ENCODE measurements around the gene OPRL1. TPM values are rescaled to one million over a fixed set of nuclear protein-coding genes. Genes with fewer than 3 reads are reported as not detected.

The OPRL1 gene
- polyA plus RNA-seq, 1 donor: 0.81 TPM

- WGBS (ENCODE audit: insufficient coverage, low lambda C conversion rate): no CpG with 5 or more reads among the region's 8 CpGs
- no peak overlapping the region for H3K27ac ChIP-seq (ENCODE audit: low read length)
- H3K4me1 ChIP-seq (ENCODE audit: control insufficient read depth, insufficient read depth, low read length): peaks cover 14% of the 10 kb centered on the region
- no peaks in the 10 kb centered on the region for H3K36me3 ChIP-seq (ENCODE audit: control insufficient read depth, insufficient read depth, low read length)
- peaks cover 15% of the 10 kb centered on the region for H3K27me3 ChIP-seq (ENCODE audit: control insufficient read depth, insufficient read depth, low read length)
- H3K9me3 ChIP-seq (ENCODE audit: control insufficient read depth, low read depth, low read length): no peaks in the 10 kb centered on the region
- H3K4me3 ChIP-seq (ENCODE audit: low read length): no peak overlapping the region
- DNase-seq: no peak
These were observed 4.9 kb upstream of the OPRL1 start for GRCh38 chr20:64074963-64075362.

GRCh38 chr20:64075556-64075955 is 4.3 kb upstream of the OPRL1 start:
- no peak for DNase-seq
- Histone ChIP-seq H3K36me3 (ENCODE audit: control insufficient read depth, insufficient read depth, low read length) (no peaks in the 10 kb centered on the region), H3K27me3 (ENCODE audit: control insufficient read depth, insufficient read depth, low read length) (peaks cover 21% of the 10 kb centered on the region), H3K4me1 (ENCODE audit: control insufficient read depth, insufficient read depth, low read length) (peaks cover 14% of the 10 kb centered on the region), H3K27ac (ENCODE audit: low read length) (no peak overlapping the region), H3K4me3 (ENCODE audit: low read length) (no peak overlapping the region), H3K9me3 (ENCODE audit: control insufficient read depth, low read depth, low read length) (no peaks in the 10 kb centered on the region)
- WGBS (ENCODE audit: insufficient coverage, low lambda C conversion rate): 100% methylated on average over 1 of the region's 12 CpGs

GRCh38 chr20:64076061-64076997 is 3.6 kb upstream of the OPRL1 start:
- H3K4me3 ChIP-seq (ENCODE audit: low read length): no peak overlapping the region
- no peaks in the 10 kb centered on the region for H3K36me3 ChIP-seq (ENCODE audit: control insufficient read depth, insufficient read depth, low read length)
- DNase-seq: no peak
- no peaks in the 10 kb centered on the region for H3K9me3 ChIP-seq (ENCODE audit: control insufficient read depth, low read depth, low read length)
- no CpG with 5 or more reads among the region's 22 CpGs for WGBS (ENCODE audit: insufficient coverage, low lambda C conversion rate)
- no peak overlapping the region for H3K27ac ChIP-seq (ENCODE audit: low read length)
- peaks cover 14% of the 10 kb centered on the region for H3K4me1 ChIP-seq (ENCODE audit: control insufficient read depth, insufficient read depth, low read length)
- peaks cover 27% of the 10 kb centered on the region for H3K27me3 ChIP-seq (ENCODE audit: control insufficient read depth, insufficient read depth, low read length)

GRCh38 chr20:64077094-64077493 is 2.8 kb upstream of the OPRL1 start:
- no peaks in the 10 kb centered on the region for H3K36me3 ChIP-seq (ENCODE audit: control insufficient read depth, insufficient read depth, low read length)
- peaks cover 14% of the 10 kb centered on the region for H3K4me1 ChIP-seq (ENCODE audit: control insufficient read depth, insufficient read depth, low read length)
- H3K27me3 ChIP-seq (ENCODE audit: control insufficient read depth, insufficient read depth, low read length): peaks cover 35% of the 10 kb centered on the region
- DNase-seq: no peak
- WGBS (ENCODE audit: insufficient coverage, low lambda C conversion rate): no CpG with 5 or more reads among the region's 8 CpGs
- H3K4me3 ChIP-seq (ENCODE audit: low read length): no peak overlapping the region
- H3K9me3 ChIP-seq (ENCODE audit: control insufficient read depth, low read depth, low read length): no peaks in the 10 kb centered on the region
- H3K27ac ChIP-seq (ENCODE audit: low read length): no peak overlapping the region

- peaks cover 14% of the 10 kb centered on the region for H3K4me1 ChIP-seq (ENCODE audit: control insufficient read depth, insufficient read depth, low read length)
- H3K27ac ChIP-seq (ENCODE audit: low read length): no peak overlapping the region
- no peaks in the 10 kb centered on the region for H3K9me3 ChIP-seq (ENCODE audit: control insufficient read depth, low read depth, low read length)
- no peaks in the 10 kb centered on the region for H3K36me3 ChIP-seq (ENCODE audit: control insufficient read depth, insufficient read depth, low read length)
- H3K4me3 ChIP-seq (ENCODE audit: low read length): no peak overlapping the region
- DNase-seq: no peak
- peaks cover 39% of the 10 kb centered on the region for H3K27me3 ChIP-seq (ENCODE audit: control insufficient read depth, insufficient read depth, low read length)
- no CpG with 5 or more reads among the region's 7 CpGs for WGBS (ENCODE audit: insufficient coverage, low lambda C conversion rate)
These were observed 2.4 kb upstream of the OPRL1 start for GRCh38 chr20:64077541-64077875.

GRCh38 chr20:64077876-64078551 is 1.9 kb upstream of the OPRL1 start:
- DNase-seq: no peak

GRCh38 chr20:64078934-64079272 is 979 bp upstream of the OPRL1 start:
- Histone ChIP-seq H3K4me1 (ENCODE audit: control insufficient read depth, insufficient read depth, low read length) (peaks cover 20% of the 10 kb centered on the region), H3K9me3 (ENCODE audit: control insufficient read depth, low read depth, low read length) (no peaks in the 10 kb centered on the region), H3K36me3 (ENCODE audit: control insufficient read depth, insufficient read depth, low read length) (no peaks in the 10 kb centered on the region), H3K4me3 (ENCODE audit: low read length) (peak overlapping the region; percentile 56), H3K27me3 (ENCODE audit: control insufficient read depth, insufficient read depth, low read length) (peaks cover 52% of the 10 kb centered on the region), H3K27ac (ENCODE audit: low read length) (no peak overlapping the region)
- WGBS (ENCODE audit: insufficient coverage, low lambda C conversion rate): no CpG with 5 or more reads among the region's 4 CpGs
- DNase-seq: no peak

More at GRCh38 chr20:64077876-64078551, 1.9 kb upstream of the OPRL1 start:
- Histone ChIP-seq H3K36me3 (ENCODE audit: control insufficient read depth, insufficient read depth, low read length) (no peaks in the 10 kb centered on the region), H3K9me3 (ENCODE audit: control insufficient read depth, low read depth, low read length) (no peaks in the 10 kb centered on the region), H3K27ac (ENCODE audit: low read length) (no peak overlapping the region), H3K27me3 (ENCODE audit: control insufficient read depth, insufficient read depth, low read length) (peaks cover 44% of the 10 kb centered on the region), H3K4me1 (ENCODE audit: control insufficient read depth, insufficient read depth, low read length) (peaks cover 16% of the 10 kb centered on the region), H3K4me3 (ENCODE audit: low read length) (peak overlapping the region; percentile 0)
- 93% methylated on average over 3 of the region's 15 CpGs for WGBS (ENCODE audit: insufficient coverage, low lambda C conversion rate)

GRCh38 chr20:64079273-64080012 is 439 bp upstream of the OPRL1 start, which contains the start of gene RGS19:
RGS19 (minus strand) TSS chr20:64079518; CDS start chr20:64076886, 2,632 bp downstream.
- peaks cover 56% of the 10 kb centered on the region for H3K27me3 ChIP-seq (ENCODE audit: control insufficient read depth, insufficient read depth, low read length)
- H3K4me1 ChIP-seq (ENCODE audit: control insufficient read depth, insufficient read depth, low read length): peaks cover 22% of the 10 kb centered on the region
- H3K9me3 ChIP-seq (ENCODE audit: control insufficient read depth, low read depth, low read length): peaks cover under 1% of the 10 kb centered on the region
- no peak within 1 kb of the TSS for H3K27ac ChIP-seq (ENCODE audit: low read length)
- peak within 1 kb of the TSS; percentile 56 for H3K4me3 ChIP-seq (ENCODE audit: low read length)
- H3K36me3 ChIP-seq (ENCODE audit: control insufficient read depth, insufficient read depth, low read length): no peaks in the 10 kb centered on the region
- WGBS (ENCODE audit: insufficient coverage, low lambda C conversion rate): no CpG with 5 or more reads among the region's 73 CpGs
- DNase-seq: peak in 1 of 2 donors; percentile 74

GRCh38 chr20:64080813-64081623 is 1.1 kb downstream of the OPRL1 start:
- Histone ChIP-seq H3K4me1 (ENCODE audit: control insufficient read depth, insufficient read depth, low read length) (peaks cover 27% of the 10 kb centered on the region), H3K9me3 (ENCODE audit: control insufficient read depth, low read depth, low read length) (peaks cover 3% of the 10 kb centered on the region), H3K27ac (ENCODE audit: low read length) (no peak overlapping the region), H3K4me3 (ENCODE audit: low read length) (no peak overlapping the region), H3K36me3 (ENCODE audit: control insufficient read depth, insufficient read depth, low read length) (no peaks in the 10 kb centered on the region), H3K27me3 (ENCODE audit: control insufficient read depth, insufficient read depth, low read length) (peaks cover 71% of the 10 kb centered on the region)
- 100% methylated on average over 1 of the region's 17 CpGs for WGBS (ENCODE audit: insufficient coverage, low lambda C conversion rate)
- no peak for DNase-seq

- Histone ChIP-seq H3K27me3 (ENCODE audit: control insufficient read depth, insufficient read depth, low read length) (peaks cover 76% of the 10 kb centered on the region), H3K36me3 (ENCODE audit: control insufficient read depth, insufficient read depth, low read length) (no peaks in the 10 kb centered on the region), H3K27ac (ENCODE audit: low read length) (no peak overlapping the region), H3K9me3 (ENCODE audit: control insufficient read depth, low read depth, low read length) (peaks cover 3% of the 10 kb centered on the region), H3K4me1 (ENCODE audit: control insufficient read depth, insufficient read depth, low read length) (peaks cover 27% of the 10 kb centered on the region), H3K4me3 (ENCODE audit: low read length) (no peak overlapping the region)
- no peak for DNase-seq
- WGBS (ENCODE audit: insufficient coverage, low lambda C conversion rate): no CpG with 5 or more reads among the region's 6 CpGs
These were observed 1.7 kb downstream of the OPRL1 start for GRCh38 chr20:64081624-64081964.

Data from large intestine (tissue), 3 donors.